Stomach smooth muscle (tissue), 2 donors: ENCODE results near the gene CCDC201.

ENCODE experiments used
- H3K27ac ChIP-seq: one replicate; pipeline ENCODE4 v1.7.0; 2013; ENCODE audit warnings: mild to moderate bottlenecking, low read length, inconsistent platforms
- H3K27me3 ChIP-seq, 2 donors: one replicate each; pipeline ENCODE4 v1.7.0; 2013; ENCODE audit warnings: low read length in 2 of 2; ENCODE audit not compliant: insufficient read depth in 2 of 2, control insufficient read depth in 1 of 2
- H3K36me3 ChIP-seq, 2 donors: one replicate each; pipeline ENCODE4 v1.7.0; 2013; ENCODE audit warnings: low read length in 2 of 2; ENCODE audit not compliant: control insufficient read depth in 2 of 2, insufficient read depth in 2 of 2
- H3K4me1 ChIP-seq: one replicate; pipeline ENCODE4 v1.7.0; 2013; ENCODE audit warnings: low read length; ENCODE audit not compliant: control insufficient read depth, insufficient read depth
- H3K4me3 ChIP-seq, 2 donors: one replicate each; pipeline ENCODE4 v1.7.0; 2013; ENCODE audit warnings: low read length in 2 of 2
- H3K9ac ChIP-seq, 2 donors: one replicate each; pipeline ENCODE4 v1.7.0; 2013; ENCODE audit warnings: low read length in 2 of 2, mild to moderate bottlenecking in 1 of 2
- H3K9me3 ChIP-seq, 2 donors: one replicate each; pipeline ENCODE4 v1.7.0; 2013; ENCODE audit warnings: low read length in 2 of 2; ENCODE audit not compliant: control insufficient read depth in 2 of 2
- donor health status: healthy.
- donor health status: Pancreatic carcinoma.

Gene CCDC201

GRCh38 chr7:45885264-45885882 is 12.5 kb upstream of the CCDC201 start:
- peaks cover 32% of the 10 kb centered on the region in 2 donors for H3K27me3 ChIP-seq
- H3K9me3 ChIP-seq: no peaks in the 10 kb centered on the region
- no peak overlapping the region for H3K9ac ChIP-seq
- no peaks in the 10 kb centered on the region for H3K36me3 ChIP-seq
- H3K4me3 ChIP-seq: no peak overlapping the region
- H3K27ac ChIP-seq: no peak overlapping the region
- H3K4me1 ChIP-seq: peaks cover 6% of the 10 kb centered on the region

DNA sequence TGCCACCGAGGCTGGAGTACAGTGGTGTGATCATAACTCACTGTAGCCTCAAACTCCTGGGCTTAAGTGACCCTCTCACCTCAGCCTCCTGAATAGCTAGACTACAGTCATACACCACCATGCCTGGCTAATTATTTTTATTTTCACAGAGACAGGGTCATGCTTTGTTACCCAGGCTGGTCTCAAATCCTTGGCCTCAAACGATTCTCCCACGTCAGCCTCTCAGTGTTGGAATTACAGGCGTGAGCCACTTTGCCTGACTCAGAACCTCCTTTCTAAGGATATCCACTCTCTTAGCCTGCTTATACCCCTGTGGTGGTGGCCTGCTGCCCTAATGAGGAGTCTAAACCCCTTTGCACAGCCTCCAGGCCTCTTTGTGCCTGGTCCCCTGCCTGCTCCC is 11.3 kb upstream of the CCDC201 start:
- Histone ChIP-seq H3K4me1 (peaks cover 6% of the 10 kb centered on the region), H3K27me3 (peaks cover 23 to 26% of the 10 kb centered on the region in 2 donors), H3K27ac (no peak overlapping the region), H3K36me3 (no peaks in the 10 kb centered on the region), H3K9me3 (no peaks in the 10 kb centered on the region), H3K4me3 (no peak overlapping the region), H3K9ac (no peak overlapping the region)

DNA sequence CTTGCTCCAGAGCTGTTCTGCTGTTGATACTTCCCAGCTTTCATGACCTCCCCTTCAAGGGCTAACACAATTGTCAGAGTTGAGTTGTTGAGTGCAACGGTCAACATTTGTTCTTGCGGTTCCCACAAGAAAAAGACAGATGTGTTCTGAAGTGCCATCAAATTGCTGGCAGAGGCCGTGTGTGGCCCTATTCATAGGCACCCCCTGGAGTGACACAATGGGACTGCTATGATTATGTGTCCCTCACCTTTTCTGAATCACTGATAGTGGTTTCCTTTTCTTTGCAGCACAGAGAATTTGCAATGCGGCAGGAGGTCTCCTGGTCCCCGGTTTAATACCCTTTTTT is 9.6 kb upstream of the CCDC201 start:
- Histone ChIP-seq H3K27me3 (peaks cover 10 to 15% of the 10 kb centered on the region in 2 donors), H3K9me3 (peaks cover 0 to 9% of the 10 kb centered on the region in 2 donors), H3K36me3 (no peaks in the 10 kb centered on the region), H3K4me1 (no peaks in the 10 kb centered on the region), H3K27ac (no peak overlapping the region), H3K4me3 (no peak overlapping the region), H3K9ac (no peak overlapping the region)

DNA sequence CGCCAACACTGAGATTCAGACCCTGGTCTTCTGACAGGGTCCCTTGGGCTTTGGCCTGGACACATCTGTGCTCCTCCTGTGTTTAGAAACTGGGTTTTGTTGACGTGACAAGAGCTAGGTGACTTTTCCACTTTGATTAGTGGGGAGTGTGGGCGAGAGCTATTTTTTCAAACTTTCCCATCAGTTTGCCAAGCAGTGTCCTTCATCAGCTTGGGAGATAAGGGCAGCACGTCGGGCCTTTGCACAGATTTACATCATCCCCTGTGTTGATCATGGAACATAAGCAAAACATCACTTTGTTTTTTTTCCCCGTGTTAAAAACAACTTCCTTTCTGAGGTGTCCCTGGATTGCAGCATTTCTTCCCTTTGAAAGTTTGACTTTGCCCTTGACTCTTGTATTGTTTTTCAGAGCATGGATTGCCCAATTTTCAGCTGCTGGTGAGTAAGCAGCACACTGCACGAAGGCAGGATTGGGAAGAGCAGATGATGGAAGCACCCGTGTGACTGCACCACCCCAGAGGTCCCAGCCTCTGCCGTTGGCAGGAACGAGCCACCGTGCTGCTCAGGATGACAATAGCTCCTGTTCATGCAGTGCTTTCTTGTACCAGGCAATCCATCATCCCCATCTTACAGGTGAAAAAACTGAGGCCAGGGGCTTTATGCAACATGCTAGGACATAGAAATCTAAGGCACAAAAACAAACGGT is 9.0 kb upstream of the CCDC201 start:
- H3K9ac ChIP-seq: no peak overlapping the region
- H3K4me1 ChIP-seq: no peaks in the 10 kb centered on the region
- no peak overlapping the region for H3K4me3 ChIP-seq
- H3K9me3 ChIP-seq: peaks cover 0 to 9% of the 10 kb centered on the region in 2 donors
- H3K27ac ChIP-seq: no peak overlapping the region
- no peaks in the 10 kb centered on the region for H3K36me3 ChIP-seq
- peaks cover 5 to 13% of the 10 kb centered on the region in 2 donors for H3K27me3 ChIP-seq

DNA sequence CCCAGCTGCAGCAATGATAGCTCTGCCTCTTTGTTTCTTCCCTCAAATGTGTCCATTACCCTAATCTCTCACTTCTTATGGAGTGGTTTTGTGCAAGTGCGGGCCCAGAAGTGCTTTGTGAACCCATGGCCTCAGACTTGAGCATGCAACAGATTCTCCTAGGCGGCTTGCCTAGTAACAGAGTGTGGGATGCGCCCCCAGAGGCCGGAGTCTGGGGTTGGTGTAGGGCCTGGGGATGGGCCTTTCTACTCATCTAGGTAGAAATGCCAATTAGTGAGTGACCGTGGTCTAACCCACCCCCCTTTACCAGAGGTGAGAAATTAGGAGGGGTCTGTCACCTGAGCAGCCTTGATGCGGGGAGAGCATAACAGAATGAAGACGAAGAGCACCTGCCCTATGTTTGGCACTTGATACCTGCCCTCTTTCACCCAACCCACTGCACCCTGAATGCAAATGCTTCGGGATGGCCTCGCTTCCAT is 8.4 kb upstream of the CCDC201 start:
- H3K27ac ChIP-seq: no peak overlapping the region
- H3K36me3 ChIP-seq: no peaks in the 10 kb centered on the region
- H3K4me1 ChIP-seq: no peaks in the 10 kb centered on the region
- no peak overlapping the region for H3K9ac ChIP-seq
- no peak overlapping the region for H3K4me3 ChIP-seq
- H3K9me3 ChIP-seq: peaks cover 0 to 9% of the 10 kb centered on the region in 2 donors
- H3K27me3 ChIP-seq: peaks cover 0 to 13% of the 10 kb centered on the region in 2 donors

DNA sequence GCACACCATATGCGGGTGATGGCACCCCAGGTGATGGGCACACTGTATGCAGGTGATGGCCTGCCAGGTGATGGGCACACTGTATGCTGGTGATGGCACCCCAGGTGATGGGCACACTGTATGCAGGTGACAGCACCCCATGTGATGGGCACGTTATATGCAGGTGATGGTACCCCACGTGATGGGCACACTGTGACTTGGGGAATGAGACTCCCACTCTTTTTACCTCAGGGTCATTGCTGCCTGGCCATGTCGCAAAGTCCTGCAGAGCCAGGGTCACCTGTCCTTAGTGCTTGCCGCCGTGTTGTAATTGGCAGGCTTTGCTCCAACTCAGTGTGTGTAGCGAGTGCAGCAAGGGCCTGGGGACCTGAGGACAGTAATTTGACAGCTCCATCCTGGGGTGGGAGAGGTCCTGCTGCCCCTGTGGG is 7.6 kb upstream of the CCDC201 start:
- H3K9me3 ChIP-seq: peaks cover 0 to 9% of the 10 kb centered on the region in 2 donors
- no peak overlapping the region for H3K4me3 ChIP-seq
- H3K36me3 ChIP-seq: no peaks in the 10 kb centered on the region
- H3K9ac ChIP-seq: no peak overlapping the region
- peaks cover 0 to 13% of the 10 kb centered on the region in 2 donors for H3K27me3 ChIP-seq
- no peaks in the 10 kb centered on the region for H3K4me1 ChIP-seq
- no peak overlapping the region for H3K27ac ChIP-seq

- no peak overlapping the region for H3K4me3 ChIP-seq
- H3K27me3 ChIP-seq: peaks cover 0 to 4% of the 10 kb centered on the region in 2 donors
- no peak overlapping the region for H3K27ac ChIP-seq
- H3K4me1 ChIP-seq: no peaks in the 10 kb centered on the region
- no peaks in the 10 kb centered on the region for H3K36me3 ChIP-seq
- peaks cover 0 to 9% of the 10 kb centered on the region in 2 donors for H3K9me3 ChIP-seq
- H3K9ac ChIP-seq: no peak overlapping the region
Measured at GRCh38 chr7:45878457-45879144, 5.7 kb upstream of the CCDC201 start.

DNA sequence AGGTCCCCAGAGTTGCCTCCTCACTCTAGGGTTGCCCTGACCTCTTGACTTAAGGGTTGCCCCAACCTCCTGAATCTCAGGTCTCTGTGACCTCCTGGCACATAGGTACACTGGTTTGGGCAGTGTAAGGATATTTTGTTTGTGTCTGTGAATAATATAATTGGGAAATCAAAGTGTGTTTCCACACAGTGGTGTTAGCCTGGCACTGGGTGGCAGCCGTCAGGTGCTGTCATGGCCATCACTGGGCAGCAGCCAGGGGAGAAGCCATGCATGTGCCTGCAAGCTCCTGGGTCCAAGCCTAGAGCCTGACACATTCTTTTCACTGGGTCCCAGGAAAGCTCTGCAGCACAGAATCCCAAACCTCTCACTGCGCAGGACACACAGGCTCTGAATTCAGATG is 3.6 kb upstream of the CCDC201 start:
- no peak overlapping the region for H3K9ac ChIP-seq
- no peak overlapping the region for H3K27ac ChIP-seq

GRCh38 chr7:45874408-45875131 is 1.7 kb upstream of the CCDC201 start:
- Histone ChIP-seq H3K36me3 (no peaks in the 10 kb centered on the region), H3K9ac (no peak overlapping the region), H3K27ac (no peak overlapping the region), H3K9me3 (peaks cover 0 to 9% of the 10 kb centered on the region in 2 donors), H3K4me1 (no peaks in the 10 kb centered on the region), H3K27me3 (no peaks in the 10 kb centered on the region), H3K4me3 (no peak overlapping the region)

More for the DNA sequence above, 3.6 kb upstream of the CCDC201 start:
- H3K4me1 ChIP-seq: no peaks in the 10 kb centered on the region
- no peak overlapping the region for H3K4me3 ChIP-seq
- H3K9me3 ChIP-seq: peaks cover 0 to 9% of the 10 kb centered on the region in 2 donors
- H3K36me3 ChIP-seq: no peaks in the 10 kb centered on the region
- no peaks in the 10 kb centered on the region for H3K27me3 ChIP-seq

GRCh38 chr7:45873355-45873754 is 473 bp upstream of the CCDC201 start:
- Histone ChIP-seq H3K4me3 (no peak overlapping the region), H3K27me3 (no peaks in the 10 kb centered on the region), H3K27ac (no peak overlapping the region), H3K36me3 (no peaks in the 10 kb centered on the region), H3K9me3 (peaks cover 0 to 6% of the 10 kb centered on the region in 2 donors), H3K9ac (no peak overlapping the region), H3K4me1 (no peaks in the 10 kb centered on the region)
